K562 treated with DMSO at 1 percent for 12 hours (cell line): Measurements from ENCODE around the gene RNF150. TPM values are rescaled to one million over a fixed set of nuclear protein-coding genes. Genes with fewer than 3 reads are reported as not detected.

Experiments used
- total RNA-seq: library from RNA; unstranded; fragments of 300-600 nt; gene quantifications from 2 replicates; pipeline ENCODE4 v1.2.3, GENCODE V29; 2022; ENCODE audit not compliant: insufficient read depth

The RNF150 gene
- total RNA-seq = not detected in 2 replicates

GRCh38 chr4:141133146-141133998 lies at the start of gene RNF150:
Gene RNF150, minus strand, starts transcription at chr4:141133469.

Other genes starting within 250 kb of the RNF150 start
- 34.2 and 55.9 TPM in 2 replicates for gene ZNF330, start 87.4 kb upstream of the RNF150 start, total RNA-seq